ENCODE results near the gene UBFD1.
"Not testable (repeated sequence)": the region's sequence is repeated elsewhere in the genome, so short reads cannot be mapped to it uniquely, and the experiment has no call there.

The UBFD1 gene

DNA sequence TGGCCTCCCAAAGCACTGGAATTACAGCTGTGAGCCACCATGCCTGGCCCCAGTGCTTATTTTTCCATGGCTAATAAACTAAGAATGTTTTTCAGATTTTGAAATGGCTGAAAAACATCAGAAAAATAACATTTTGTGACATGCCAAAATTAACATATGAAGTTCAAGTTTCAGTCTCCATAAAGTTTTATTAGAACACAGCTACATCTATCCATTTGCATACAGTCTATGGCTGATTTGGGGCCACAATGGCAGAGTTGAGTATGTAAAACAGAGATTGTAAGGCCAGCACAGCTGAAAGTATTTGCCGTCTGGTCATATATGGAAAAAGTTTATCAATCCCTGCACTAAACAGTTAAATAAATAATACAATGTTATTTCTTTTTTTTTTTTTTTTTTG, 52.4 kb downstream of the UBFD1 start:
- DNase-seq (ENCODE audit: low spot score) = no peak

DNA sequence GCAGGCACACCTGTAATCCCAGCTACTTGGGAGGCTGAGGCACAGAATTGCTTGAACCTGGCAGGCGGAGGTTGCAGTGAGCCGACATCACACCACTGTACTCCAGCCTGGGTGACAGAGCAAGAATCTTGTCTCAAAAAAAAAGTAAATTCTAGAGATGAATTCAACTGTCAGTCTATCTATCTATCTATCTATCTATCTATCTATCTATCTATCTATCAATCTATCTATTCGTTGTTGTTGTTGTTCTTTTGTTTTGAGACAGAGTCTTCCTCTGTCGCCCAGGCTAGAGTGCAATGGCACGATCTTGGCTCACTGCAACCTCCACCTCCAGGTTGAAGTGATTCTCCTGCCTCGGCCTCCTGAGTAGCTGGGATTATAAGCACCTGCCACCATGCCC, 53.4 kb downstream of the UBFD1 start:
- DNase-seq (ENCODE audit: low spot score) = not testable (repeated sequence)

DNA sequence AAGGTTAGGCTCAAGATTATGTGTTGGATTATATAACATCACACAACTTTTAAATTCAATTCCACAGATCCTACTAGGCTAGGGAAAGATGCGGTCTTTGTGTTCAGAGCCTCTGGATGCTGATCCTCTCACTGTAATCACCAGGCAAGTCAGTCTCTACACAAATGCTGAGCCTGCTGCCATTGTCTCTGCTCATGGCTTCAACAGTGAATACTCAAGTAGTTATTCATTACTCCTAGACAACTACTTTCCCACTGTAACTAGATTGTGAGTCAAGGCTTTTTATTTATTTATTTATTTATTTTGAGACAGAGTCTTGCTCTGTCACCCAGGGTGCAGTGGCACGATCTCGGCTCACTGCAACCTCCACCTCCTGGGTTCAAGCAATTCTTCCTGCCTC, 54.4 kb downstream of the UBFD1 start:
- no peak for DNase-seq (ENCODE audit: low spot score)

DNA sequence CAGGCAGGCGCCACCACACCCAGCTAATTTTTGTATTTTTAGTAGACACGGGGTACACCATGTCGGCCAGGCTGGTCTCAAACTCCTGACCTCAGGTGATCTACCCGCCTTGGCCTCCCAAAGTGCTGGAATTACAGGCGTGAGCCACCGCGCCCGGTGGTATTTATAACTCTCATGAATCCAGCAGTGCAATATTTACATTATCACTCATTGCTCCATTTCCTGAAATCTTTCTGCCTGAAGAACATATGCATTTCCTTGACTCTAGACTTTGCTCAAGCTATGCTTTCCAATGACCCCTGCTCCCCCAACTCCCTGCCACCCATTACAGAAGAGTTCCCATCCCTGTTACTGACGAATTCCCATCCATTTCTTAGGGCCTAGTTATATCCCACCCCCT, 58.3 kb downstream of the UBFD1 start:
- no peak for DNase-seq (ENCODE audit: low spot score)
